ENCODE measurements around the gene ADAMTS12.

Gene ADAMTS12

GRCh38 chr5:33762859-33763258 lies 128.9 kb downstream of the ADAMTS12 start:
- DNase-seq (ENCODE audit: low read depth in 2 of 2), result no peak

- no peak for DNase-seq (ENCODE audit: low read depth in 2 of 2)
Observed at GRCh38 chr5:33761139-33761538, 130.7 kb downstream of the ADAMTS12 start.

- no peak for DNase-seq (ENCODE audit: low read depth in 2 of 2)
Observed at GRCh38 chr5:33758737-33759136, 133.1 kb downstream of the ADAMTS12 start.

- no peak for DNase-seq (ENCODE audit: low read depth in 2 of 2)
Observed at GRCh38 chr5:33756491-33756890, 135.3 kb downstream of the ADAMTS12 start.

- no peak for DNase-seq (ENCODE audit: low read depth in 2 of 2)
Observed at GRCh38 chr5:33755231-33755630, 136.6 kb downstream of the ADAMTS12 start.

- DNase-seq (ENCODE audit: low read depth in 2 of 2), result no peak
Observed at GRCh38 chr5:33753704-33754103, 138.1 kb downstream of the ADAMTS12 start.

- DNase-seq (ENCODE audit: low read depth in 2 of 2), result no peak
Observed at GRCh38 chr5:33748754-33749153, 143.0 kb downstream of the ADAMTS12 start.

- DNase-seq (ENCODE audit: low read depth in 2 of 2), result no peak
Observed at GRCh38 chr5:33745101-33745770, 146.6 kb downstream of the ADAMTS12 start.

- DNase-seq (ENCODE audit: low read depth in 2 of 2), result no peak
Observed at GRCh38 chr5:33743099-33743498, 148.7 kb downstream of the ADAMTS12 start.

- DNase-seq (ENCODE audit: low read depth in 2 of 2), result no peak
Observed at GRCh38 chr5:33742181-33742580, 149.6 kb downstream of the ADAMTS12 start.

GRCh38 chr5:33738967-33739366 lies 152.8 kb downstream of the ADAMTS12 start:
- DNase-seq (ENCODE audit: low read depth in 2 of 2), result no peak

- no peak for DNase-seq (ENCODE audit: low read depth in 2 of 2)
Observed at GRCh38 chr5:33738097-33738496, 153.7 kb downstream of the ADAMTS12 start.

- DNase-seq (ENCODE audit: low read depth in 2 of 2), result no peak
Observed at GRCh38 chr5:33737697-33738096, 154.1 kb downstream of the ADAMTS12 start.

GRCh38 chr5:33737284-33737683 lies 154.5 kb downstream of the ADAMTS12 start:
- DNase-seq (ENCODE audit: low read depth in 2 of 2), result no peak

GRCh38 chr5:33736510-33736909 lies 155.3 kb downstream of the ADAMTS12 start:
- no peak for DNase-seq (ENCODE audit: low read depth in 2 of 2)

- DNase-seq (ENCODE audit: low read depth in 2 of 2), result no peak
Observed at GRCh38 chr5:33735072-33735471, 156.7 kb downstream of the ADAMTS12 start.

- DNase-seq (ENCODE audit: low read depth in 2 of 2), result no peak
Observed at GRCh38 chr5:33734537-33734936, 157.3 kb downstream of the ADAMTS12 start.

- no peak for DNase-seq (ENCODE audit: low read depth in 2 of 2)
Observed at GRCh38 chr5:33733225-33733624, 158.6 kb downstream of the ADAMTS12 start.

GRCh38 chr5:33726422-33727165 lies 165.2 kb downstream of the ADAMTS12 start:
- no peak for DNase-seq (ENCODE audit: low read depth in 2 of 2)

GRCh38 chr5:33725806-33726205 lies 166.0 kb downstream of the ADAMTS12 start:
- DNase-seq (ENCODE audit: low read depth in 2 of 2), result no peak

- DNase-seq (ENCODE audit: low read depth in 2 of 2), result no peak
Observed at GRCh38 chr5:33721491-33722200, 170.1 kb downstream of the ADAMTS12 start.

- no peak for DNase-seq (ENCODE audit: low read depth in 2 of 2)
Observed at GRCh38 chr5:33720176-33720575, 171.6 kb downstream of the ADAMTS12 start.

GRCh38 chr5:33719769-33720168 lies 172.0 kb downstream of the ADAMTS12 start:
- no peak for DNase-seq (ENCODE audit: low read depth in 2 of 2)
